Subcutaneous adipose tissue (tissue), 4 donors: ENCODE data around the gene EEIG1. TPM values are rescaled to one million over a fixed set of nuclear protein-coding genes. Genes with fewer than 3 reads are reported as not detected.

Experiments used
- total RNA-seq, 4 donors: library from RNA; depleted of rRNA; stranded (reverse); fragments of >200 nt; gene quantifications; one replicate each; pipeline ENCODE4 v1.1.0, GENCODE V29; 2016
- TF ChIP-seq, protein P1 (sequence below): fragments of 450-650 bp; IDR thresholded peaks from one replicate; pipeline ENCODE4 v1.5.1; 2016; ENCODE audit warnings: low read depth, mild to moderate bottlenecking, control low read depth, antibody characterized with exemption, moderate library complexity

EEIG1 gene
- total RNA-seq, 4 donors from 2014 or later, result 4.8 to 21.2 (median 8.1) TPM

DNA sequence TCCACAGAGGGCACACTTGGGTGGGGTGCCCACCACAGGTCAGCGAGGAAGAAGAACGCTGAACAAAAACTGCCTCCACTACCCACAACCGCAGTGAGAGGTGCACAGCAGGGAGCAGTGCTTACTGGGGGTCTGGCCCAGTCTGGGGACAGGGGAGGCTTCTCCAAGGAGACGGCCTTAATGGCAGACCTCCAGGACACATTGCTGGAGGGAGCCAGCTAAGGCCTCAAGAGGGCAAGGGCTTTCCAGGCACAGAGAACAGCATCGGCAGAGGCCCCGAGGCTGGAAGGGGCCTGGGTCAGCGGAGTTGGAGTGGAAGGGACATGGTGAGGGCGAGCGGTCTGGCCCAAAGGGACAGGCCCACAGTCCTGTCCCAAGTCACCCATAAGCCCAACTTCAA is 34.8 kb downstream of the EEIG1 start:
- TF ChIP-seq, protein P1, sequence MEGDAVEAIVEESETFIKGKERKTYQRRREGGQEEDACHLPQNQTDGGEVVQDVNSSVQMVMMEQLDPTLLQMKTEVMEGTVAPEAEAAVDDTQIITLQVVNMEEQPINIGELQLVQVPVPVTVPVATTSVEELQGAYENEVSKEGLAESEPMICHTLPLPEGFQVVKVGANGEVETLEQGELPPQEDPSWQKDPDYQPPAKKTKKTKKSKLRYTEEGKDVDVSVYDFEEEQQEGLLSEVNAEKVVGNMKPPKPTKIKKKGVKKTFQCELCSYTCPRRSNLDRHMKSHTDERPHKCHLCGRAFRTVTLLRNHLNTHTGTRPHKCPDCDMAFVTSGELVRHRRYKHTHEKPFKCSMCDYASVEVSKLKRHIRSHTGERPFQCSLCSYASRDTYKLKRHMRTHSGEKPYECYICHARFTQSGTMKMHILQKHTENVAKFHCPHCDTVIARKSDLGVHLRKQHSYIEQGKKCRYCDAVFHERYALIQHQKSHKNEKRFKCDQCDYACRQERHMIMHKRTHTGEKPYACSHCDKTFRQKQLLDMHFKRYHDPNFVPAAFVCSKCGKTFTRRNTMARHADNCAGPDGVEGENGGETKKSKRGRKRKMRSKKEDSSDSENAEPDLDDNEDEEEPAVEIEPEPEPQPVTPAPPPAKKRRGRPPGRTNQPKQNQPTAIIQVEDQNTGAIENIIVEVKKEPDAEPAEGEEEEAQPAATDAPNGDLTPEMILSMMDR, result no peak

DNA sequence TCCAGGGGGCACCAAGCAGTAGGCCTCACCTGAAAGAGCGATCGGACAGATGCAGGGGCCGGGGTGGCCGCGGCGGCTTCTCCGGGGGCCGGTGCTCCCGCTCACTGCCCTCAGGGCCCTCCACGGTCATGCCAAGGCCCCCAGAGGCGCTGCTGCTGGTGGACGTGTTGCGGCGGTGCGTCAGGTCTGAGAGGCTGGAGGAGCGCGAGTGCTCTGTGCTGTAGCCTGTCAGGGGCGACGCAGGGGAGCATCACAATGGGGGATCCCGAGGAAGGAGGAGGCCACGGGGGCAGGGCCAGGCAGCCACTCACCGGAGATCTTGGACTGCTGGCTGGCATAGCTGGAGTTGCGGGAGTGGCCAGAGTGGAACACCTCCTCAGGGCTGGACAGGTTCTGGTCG is 35.5 kb downstream of the EEIG1 start:
- TF ChIP-seq, protein P1, result no peak

DNA sequence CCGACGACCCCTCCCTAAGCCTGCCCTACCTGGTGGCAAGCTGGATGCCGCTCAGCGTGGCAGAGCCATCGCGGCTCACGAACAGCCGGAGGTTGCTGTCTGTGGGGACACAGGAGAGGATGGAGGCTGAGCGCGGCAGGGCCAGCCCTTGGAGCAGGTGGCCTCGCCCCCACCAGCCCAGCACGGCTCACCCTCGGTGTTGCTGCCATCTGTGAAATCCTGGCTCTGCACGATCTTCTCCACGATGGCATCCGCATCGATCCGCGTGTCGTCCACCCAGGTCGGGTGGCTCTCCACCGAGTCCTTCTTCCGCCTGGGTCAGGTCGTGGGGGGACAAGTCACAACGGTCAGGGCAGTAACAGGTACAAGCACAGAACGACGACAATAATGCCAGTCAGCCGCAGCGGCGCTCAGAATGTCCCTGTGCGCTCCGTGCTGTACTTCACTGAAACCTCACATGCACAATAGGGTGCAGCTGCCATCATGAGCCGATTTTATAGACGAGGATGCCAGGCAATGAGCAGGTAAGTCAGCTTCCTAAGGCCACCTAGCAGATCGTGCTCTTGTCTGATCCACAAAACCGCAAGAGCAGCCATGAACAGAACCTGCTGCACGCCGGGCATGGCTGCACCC is 36.1 kb downstream of the EEIG1 start:
- TF ChIP-seq, protein P1, result no peak

DNA sequence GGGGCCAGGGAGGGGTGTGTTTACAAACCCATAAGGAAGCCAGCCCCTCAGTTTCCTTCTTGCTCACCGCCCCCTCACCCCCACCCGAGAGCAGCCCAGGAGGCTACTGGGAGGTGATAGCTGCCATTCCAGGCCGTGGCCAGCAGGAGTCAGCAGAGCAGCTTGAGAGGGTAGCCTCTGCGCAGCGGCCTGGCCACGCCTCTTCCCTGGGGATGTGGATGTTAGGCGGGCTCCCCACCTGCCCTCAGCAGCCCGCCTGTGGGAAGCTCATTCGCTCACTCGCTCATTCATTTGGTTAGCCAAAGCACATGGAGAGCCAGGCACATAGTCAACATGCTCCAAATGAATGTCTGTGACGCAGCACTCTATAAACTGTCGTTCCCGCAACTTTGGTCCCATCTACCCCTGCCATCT is 37.1 kb downstream of the EEIG1 start:
- TF ChIP-seq, protein P1, result no peak

DNA sequence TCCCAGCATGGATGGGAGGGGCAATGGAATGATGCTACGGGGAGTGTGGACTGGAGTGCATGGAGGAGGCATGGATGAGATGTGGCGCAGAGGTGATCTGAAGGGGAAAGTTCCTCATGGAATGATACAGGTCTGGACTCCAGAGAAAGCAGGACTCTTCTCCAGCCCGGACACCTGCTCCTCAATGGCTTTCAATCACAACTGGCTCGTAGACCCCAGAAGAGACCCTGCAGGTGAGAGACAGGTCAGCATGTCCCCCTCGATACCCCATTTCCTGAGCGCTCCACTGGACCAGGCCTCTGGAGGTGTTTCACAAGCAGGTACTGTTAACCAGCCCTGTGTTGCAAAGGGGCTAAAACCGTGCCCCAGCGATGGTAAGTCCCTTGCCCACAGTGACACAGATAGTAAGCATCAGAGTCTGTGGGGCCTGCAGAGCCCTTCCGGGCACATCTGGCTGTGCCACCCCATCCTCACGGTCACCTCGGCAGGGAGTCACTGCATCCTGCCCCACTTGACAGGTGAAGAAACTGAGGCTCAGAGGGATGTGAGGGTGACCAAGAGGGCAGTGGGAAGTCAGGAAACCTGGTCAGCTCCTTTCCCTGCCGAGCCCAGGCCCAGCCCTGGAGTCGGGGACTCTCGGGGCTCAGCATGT is 37.7 kb downstream of the EEIG1 start:
- TF ChIP-seq, protein P1, result no peak

DNA sequence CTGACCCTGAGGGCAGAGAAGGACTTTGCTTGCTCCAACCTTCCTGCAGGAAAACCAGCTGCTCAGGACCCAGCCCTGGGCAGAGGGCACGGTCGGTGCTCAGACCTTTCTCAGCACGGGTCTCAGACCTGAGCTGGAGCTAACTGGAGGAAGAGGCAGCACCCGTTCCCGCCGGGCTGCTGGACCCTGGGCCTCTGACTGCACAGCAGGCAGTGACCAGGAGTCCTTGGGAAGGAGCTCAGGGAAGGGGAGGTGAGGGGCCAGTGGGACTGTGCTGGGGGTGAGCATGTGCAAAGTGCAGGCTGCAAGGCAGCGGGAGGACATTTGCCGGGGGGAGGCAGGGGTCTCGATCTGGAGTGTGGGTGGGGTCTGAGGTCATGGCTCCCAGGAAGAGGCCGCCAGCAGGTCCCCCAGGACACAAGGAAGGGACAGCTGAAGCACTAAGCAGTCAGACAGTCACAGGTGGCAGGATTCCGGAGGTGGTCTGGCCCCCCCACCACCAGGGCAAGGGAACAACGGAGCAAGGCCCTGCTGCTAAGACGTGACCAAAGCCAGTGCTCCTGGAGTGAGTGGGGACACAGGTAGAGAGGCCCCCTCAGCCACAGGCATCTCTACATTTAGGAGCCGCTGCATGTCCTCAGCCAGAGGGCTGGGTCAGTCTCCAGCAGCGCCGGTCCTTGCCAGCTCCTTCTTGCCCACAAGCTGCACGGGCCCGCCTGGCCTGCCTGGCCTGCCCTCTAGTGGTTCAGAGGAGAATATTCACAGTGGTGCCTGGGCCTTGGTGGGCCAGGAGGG is 38.4 kb downstream of the EEIG1 start:
- TF ChIP-seq, protein P1, result no peak

DNA sequence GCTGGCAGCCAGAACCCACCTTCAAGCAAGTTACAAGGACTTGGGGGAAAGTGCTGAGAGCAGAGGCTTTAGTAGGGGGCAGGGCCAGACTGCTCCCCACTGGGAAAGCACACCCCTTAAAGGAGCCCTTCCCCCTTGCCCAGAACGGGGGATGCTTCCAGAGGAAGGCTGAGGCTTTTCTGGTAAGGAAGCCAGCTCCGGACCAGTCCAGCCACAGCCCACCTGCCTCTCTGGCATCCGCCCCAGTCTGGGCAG is 38.9 kb downstream of the EEIG1 start:
- TF ChIP-seq, protein P1, result no peak
